Middle frontal gyrus (tissue), 1 donor: ENCODE data around the gene FUT8.

Source experiments
- DNase-seq: peaks from one replicate; pipeline ENCODE4 v3.0.0-alpha.2; 2015; ENCODE audit warnings: low spot score; ENCODE audit errors: extremely low spot score

FUT8 gene

GRCh38 chr14:65491274-65491673, 78.7 kb downstream of the FUT8 start:
- no peak for DNase-seq

- no peak for DNase-seq
These were observed 79.7 kb downstream of the FUT8 start for GRCh38 chr14:65492266-65492665.

GRCh38 chr14:65495196-65495595, 82.7 kb downstream of the FUT8 start:
- DNase-seq, result no peak

- no peak for DNase-seq
These were observed 83.9 kb downstream of the FUT8 start for GRCh38 chr14:65496178-65496993.

- no peak for DNase-seq
These were observed 86.6 kb downstream of the FUT8 start for GRCh38 chr14:65499138-65499537.

GRCh38 chr14:65500075-65500474, 87.5 kb downstream of the FUT8 start:
- no peak for DNase-seq

- no peak for DNase-seq
These were observed 88.8 kb downstream of the FUT8 start for GRCh38 chr14:65501328-65501727.

- no peak for DNase-seq
These were observed 90.2 kb downstream of the FUT8 start for GRCh38 chr14:65502676-65503124.

GRCh38 chr14:65503771-65504170, 91.2 kb downstream of the FUT8 start:
- DNase-seq, result no peak

- no peak for DNase-seq
These were observed 94.3 kb downstream of the FUT8 start for GRCh38 chr14:65506801-65507200.

- DNase-seq, result no peak
These were observed 97.3 kb downstream of the FUT8 start for GRCh38 chr14:65509842-65510241.

GRCh38 chr14:65513671-65514070, 101.1 kb downstream of the FUT8 start:
- DNase-seq, result no peak

GRCh38 chr14:65517635-65518542, 105.4 kb downstream of the FUT8 start:
- no peak for DNase-seq

- no peak for DNase-seq
These were observed 115.5 kb downstream of the FUT8 start for GRCh38 chr14:65528069-65528468.

GRCh38 chr14:65531148-65531547, 118.6 kb downstream of the FUT8 start:
- DNase-seq, result no peak

- DNase-seq, result no peak
These were observed 121.3 kb downstream of the FUT8 start for GRCh38 chr14:65533736-65534404.

- DNase-seq, result no peak
These were observed 124.4 kb downstream of the FUT8 start for GRCh38 chr14:65536781-65537423.

- no peak for DNase-seq
These were observed 136.3 kb downstream of the FUT8 start for GRCh38 chr14:65548878-65549277.

- no peak for DNase-seq
These were observed 136.9 kb downstream of the FUT8 start for GRCh38 chr14:65549429-65549828.

- no peak for DNase-seq
These were observed 138.5 kb downstream of the FUT8 start for GRCh38 chr14:65550779-65551643.
